Renal cortical epithelial cell (primary cell): Measurements from ENCODE around the gene NFE2L3. TPM values are rescaled to one million over a fixed set of nuclear protein-coding genes. Genes with fewer than 3 reads are reported as not detected.
"Not testable (repeated sequence)": the region's sequence is repeated elsewhere in the genome, so short reads cannot be mapped to it uniquely, and the experiment has no call there.

Source experiments
- DNase-seq: peaks from one replicate; pipeline ENCODE4 v3.0.0-alpha.2; 2011; ENCODE audit warnings: low read depth
- total RNA-seq: library from RNA; depleted of rRNA; stranded (reverse); fragments of >200 nt; gene quantifications from 2 replicates; pipeline ENCODE4 v1.2.3, GENCODE V29; 2014

The NFE2L3 gene
- total RNA-seq: 49.2 and 94.1 TPM in 2 replicates

GRCh38 chr7:26151953-26152781 lies at the start of gene NFE2L3:
NFE2L3 (plus strand) TSS chr7:26152198; CDS start chr7:26152499, 301 bp downstream.
- peak; percentile 52 for DNase-seq

- no peak for DNase-seq
Measured at GRCh38 chr7:26103596-26103995, 48.4 kb upstream of the NFE2L3 start.

- DNase-seq: no peak
Measured at GRCh38 chr7:26105236-26105635, 46.8 kb upstream of the NFE2L3 start.

- no peak for DNase-seq
Measured at GRCh38 chr7:26105931-26106330, 46.1 kb upstream of the NFE2L3 start.

GRCh38 chr7:26112203-26112740 lies 39.7 kb upstream of the NFE2L3 start:
- no peak for DNase-seq

GRCh38 chr7:26115650-26116049 lies 36.3 kb upstream of the NFE2L3 start:
- DNase-seq: no peak

- DNase-seq: no peak
Measured at GRCh38 chr7:26117142-26117807, 34.7 kb upstream of the NFE2L3 start.

GRCh38 chr7:26117970-26118369 lies 34.0 kb upstream of the NFE2L3 start:
- DNase-seq: no peak

- no peak for DNase-seq
Measured at GRCh38 chr7:26122745-26123144, 29.3 kb upstream of the NFE2L3 start.

- DNase-seq: not testable (repeated sequence)
Measured at GRCh38 chr7:26124775-26125174, 27.2 kb upstream of the NFE2L3 start.

- peak; percentile 4 for DNase-seq
Measured at GRCh38 chr7:26127411-26127810, 24.6 kb upstream of the NFE2L3 start.

- DNase-seq: no peak
Measured at GRCh38 chr7:26131056-26131589, 20.9 kb upstream of the NFE2L3 start.

- no peak for DNase-seq
Measured at GRCh38 chr7:26135076-26135475, 16.9 kb upstream of the NFE2L3 start.

- no peak for DNase-seq
Measured at GRCh38 chr7:26135551-26135950, 16.4 kb upstream of the NFE2L3 start.

GRCh38 chr7:26136831-26137230 lies 15.2 kb upstream of the NFE2L3 start:
- no peak for DNase-seq

GRCh38 chr7:26140380-26140779 lies 11.6 kb upstream of the NFE2L3 start:
- DNase-seq: no peak

GRCh38 chr7:26141077-26141476 lies 10.9 kb upstream of the NFE2L3 start:
- no peak for DNase-seq

- DNase-seq: peak; percentile 40
Measured at GRCh38 chr7:26143298-26144048, 8.5 kb upstream of the NFE2L3 start.

- DNase-seq: no peak
Measured at GRCh38 chr7:26144184-26145080, 7.6 kb upstream of the NFE2L3 start.

GRCh38 chr7:26145238-26145637 lies 6.8 kb upstream of the NFE2L3 start:
- no peak for DNase-seq

GRCh38 chr7:26147030-26147429 lies 5.0 kb upstream of the NFE2L3 start:
- DNase-seq: peak; percentile 19
